ENCODE measurements around the gene FZD8.

- TF ChIP-seq TARDBP (IDR thresholded peaks at IDR 0.05) (no peak), CTBP1 (IDR thresholded peaks at IDR 0.05; ENCODE audit: borderline replicate concordance) (no peak), FOXA1 (IDR thresholded peaks at IDR 0.05) (no peak), SP1 (IDR thresholded peaks at IDR 0.05) (no peak)
Observed at GRCh38 chr10:35650894-35651293, 8.8 kb upstream of the FZD8 start.
